Measurements from ENCODE around the gene PARD3. TPM values are rescaled to one million over a fixed set of nuclear protein-coding genes. Genes with fewer than 3 reads are reported as not detected.

PARD3 gene
- total and polyA plus RNA-seq, 4 experiments from 2014 or later = 0.13 to 0.25 TPM; not detected in 2

- Mint-ChIP-seq H3K27ac (no peak overlapping the region), H3K36me3 (no peaks in the 10 kb centered on the region), H3K9me3 (peaks cover 0 to 22% (median 13%) of the 10 kb centered on the region in 8 donors), H3K4me1 (no peaks in the 10 kb centered on the region), H3K27me3 (peaks cover 1 to 2% of the 10 kb centered on the region in 2 donors), H3K4me3 (no peak overlapping the region)
- Histone ChIP-seq H3K27me3 (ENCODE audit: insufficient read depth, low read length) (no peaks in the 10 kb centered on the region), H3K36me3 (ENCODE audit: insufficient read depth, low read length) (no peaks in the 10 kb centered on the region), H3K27ac (ENCODE audit: low read depth, low read length) (no peak overlapping the region), H3K4me1 (ENCODE audit: insufficient read depth, low read length) (no peaks in the 10 kb centered on the region), H3K9me3 (ENCODE audit: control insufficient read depth in 1 of 2, low read length in 2 of 2) (no peaks in the 10 kb centered on the region), H3K4me3 (ENCODE audit: low read length in 2 of 2) (no peak overlapping the region)
- ChIA-PET POLR2A (ENCODE audit: partially characterized antibody) (no interaction called here), CTCF (ENCODE audit: partially characterized antibody) (no interaction called here)
- no peak for DNase-seq
- intact Hi-C loops (cut with micrococcal nuclease) = no loop called here
Observed at GRCh38 chr10:34088208-34088794, 726.8 kb downstream of the PARD3 start.

GRCh38 chr10:34087095-34087418 is 728.0 kb downstream of the PARD3 start:
- DNase-seq = no peak
- H3K4me3 ChIP-seq (ENCODE audit: low read length in 2 of 2) = no peak overlapping the region
- ChIA-PET CTCF (ENCODE audit: partially characterized antibody) (no interaction called here), POLR2A (ENCODE audit: partially characterized antibody) (no interaction called here)
- H3K9me3 ChIP-seq (ENCODE audit: control insufficient read depth in 1 of 2, low read length in 2 of 2) = no peaks in the 10 kb centered on the region
- H3K27me3 Mint-ChIP-seq = peaks cover 1 to 2% of the 10 kb centered on the region in 2 donors
- no peak overlapping the region for H3K27ac ChIP-seq (ENCODE audit: low read depth, low read length)
- no peak overlapping the region for H3K4me3 Mint-ChIP-seq
- H3K36me3 ChIP-seq (ENCODE audit: insufficient read depth, low read length) = no peaks in the 10 kb centered on the region
- no peak overlapping the region for H3K27ac Mint-ChIP-seq
- H3K4me1 Mint-ChIP-seq = no peaks in the 10 kb centered on the region
- intact Hi-C loops (cut with micrococcal nuclease) = no loop called here
- H3K27me3 ChIP-seq (ENCODE audit: insufficient read depth, low read length) = no peaks in the 10 kb centered on the region
- no peaks in the 10 kb centered on the region for H3K36me3 Mint-ChIP-seq
- no peaks in the 10 kb centered on the region for H3K4me1 ChIP-seq (ENCODE audit: insufficient read depth, low read length)
- peaks cover 0 to 17% (median 10%) of the 10 kb centered on the region in 8 donors for H3K9me3 Mint-ChIP-seq

GRCh38 chr10:34083567-34083966 is 731.5 kb downstream of the PARD3 start:
- Mint-ChIP-seq H3K27me3 (peaks cover 0 to 1% of the 10 kb centered on the region in 2 donors), H3K4me1 (no peaks in the 10 kb centered on the region), H3K36me3 (no peaks in the 10 kb centered on the region), H3K4me3 (no peak overlapping the region), H3K27ac (no peak overlapping the region), H3K9me3 (peaks cover 0 to 17% (median 7%) of the 10 kb centered on the region in 8 donors)
- POLR2A ChIA-PET (ENCODE audit: partially characterized antibody) = no interaction called here
- Histone ChIP-seq H3K4me1 (ENCODE audit: insufficient read depth, low read length) (no peaks in the 10 kb centered on the region), H3K27me3 (ENCODE audit: insufficient read depth, low read length) (no peaks in the 10 kb centered on the region), H3K9me3 (ENCODE audit: control insufficient read depth in 1 of 2, low read length in 2 of 2) (no peaks in the 10 kb centered on the region), H3K27ac (ENCODE audit: low read depth, low read length) (no peak overlapping the region), H3K4me3 (ENCODE audit: low read length in 2 of 2) (no peak overlapping the region), H3K36me3 (ENCODE audit: insufficient read depth, low read length) (no peaks in the 10 kb centered on the region)
- intact Hi-C loops (cut with micrococcal nuclease) = no loop called here
- no peak for DNase-seq
- CTCF ChIA-PET (ENCODE audit: partially characterized antibody) = no interaction called here

GRCh38 chr10:34081948-34082347 is 733.1 kb downstream of the PARD3 start:
- Mint-ChIP-seq H3K4me1 (no peaks in the 10 kb centered on the region), H3K9me3 (peaks cover 3 to 13% (median 10%) of the 10 kb centered on the region in 8 donors), H3K27ac (no peak overlapping the region), H3K4me3 (no peak overlapping the region), H3K36me3 (no peaks in the 10 kb centered on the region), H3K27me3 (peaks cover 0 to 1% of the 10 kb centered on the region in 2 donors)
- CTCF ChIA-PET (ENCODE audit: partially characterized antibody) = no interaction called here
- Histone ChIP-seq H3K9me3 (ENCODE audit: control insufficient read depth in 1 of 2, low read length in 2 of 2) (no peaks in the 10 kb centered on the region), H3K4me3 (ENCODE audit: low read length in 2 of 2) (no peak overlapping the region), H3K27me3 (ENCODE audit: insufficient read depth, low read length) (no peaks in the 10 kb centered on the region), H3K27ac (ENCODE audit: low read depth, low read length) (no peak overlapping the region), H3K4me1 (ENCODE audit: insufficient read depth, low read length) (no peaks in the 10 kb centered on the region), H3K36me3 (ENCODE audit: insufficient read depth, low read length) (no peaks in the 10 kb centered on the region)
- intact Hi-C loops (cut with micrococcal nuclease) = no loop called here
- POLR2A ChIA-PET (ENCODE audit: partially characterized antibody) = no interaction called here
- no peak for DNase-seq

- CTCF ChIA-PET (ENCODE audit: partially characterized antibody) = no interaction called here
- H3K4me3 ChIP-seq (ENCODE audit: low read length in 2 of 2) = no peak overlapping the region
- no peak for DNase-seq
- Mint-ChIP-seq H3K4me3 (no peak overlapping the region), H3K36me3 (no peaks in the 10 kb centered on the region), H3K27ac (no peak overlapping the region), H3K27me3 (peaks cover 0 to 1% of the 10 kb centered on the region in 2 donors), H3K9me3 (peaks cover 3 to 13% (median 9%) of the 10 kb centered on the region in 8 donors), H3K4me1 (no peaks in the 10 kb centered on the region)
- intact Hi-C loops (cut with micrococcal nuclease) = no loop called here
- H3K27me3 ChIP-seq (ENCODE audit: insufficient read depth, low read length) = no peaks in the 10 kb centered on the region
- H3K27ac ChIP-seq (ENCODE audit: low read depth, low read length) = no peak overlapping the region
- H3K4me1 ChIP-seq (ENCODE audit: insufficient read depth, low read length) = no peaks in the 10 kb centered on the region
- no peaks in the 10 kb centered on the region for H3K9me3 ChIP-seq (ENCODE audit: control insufficient read depth in 1 of 2, low read length in 2 of 2)
- H3K36me3 ChIP-seq (ENCODE audit: insufficient read depth, low read length) = no peaks in the 10 kb centered on the region
- POLR2A ChIA-PET (ENCODE audit: partially characterized antibody) = no interaction called here
Observed at GRCh38 chr10:34081347-34081743, 733.8 kb downstream of the PARD3 start.

GRCh38 chr10:34080485-34081346 is 734.4 kb downstream of the PARD3 start:
- peaks cover 0 to 1% of the 10 kb centered on the region in 2 donors for H3K27me3 Mint-ChIP-seq
- intact Hi-C loops (cut with micrococcal nuclease) = no loop called here
- H3K27ac Mint-ChIP-seq = no peak overlapping the region
- H3K27me3 ChIP-seq (ENCODE audit: insufficient read depth, low read length) = no peaks in the 10 kb centered on the region
- no peaks in the 10 kb centered on the region for H3K4me1 ChIP-seq (ENCODE audit: insufficient read depth, low read length)
- DNase-seq = no peak
- no peaks in the 10 kb centered on the region for H3K36me3 ChIP-seq (ENCODE audit: insufficient read depth, low read length)
- no peak overlapping the region for H3K4me3 Mint-ChIP-seq
- no peaks in the 10 kb centered on the region for H3K36me3 Mint-ChIP-seq
- H3K4me1 Mint-ChIP-seq = no peaks in the 10 kb centered on the region
- no peaks in the 10 kb centered on the region for H3K9me3 ChIP-seq (ENCODE audit: control insufficient read depth in 1 of 2, low read length in 2 of 2)
- CTCF ChIA-PET (ENCODE audit: partially characterized antibody) = no interaction called here
- POLR2A ChIA-PET (ENCODE audit: partially characterized antibody) = no interaction called here
- no peak overlapping the region for H3K27ac ChIP-seq (ENCODE audit: low read depth, low read length)
- H3K9me3 Mint-ChIP-seq = peaks cover 3 to 13% (median 7%) of the 10 kb centered on the region in 8 donors
- no peak overlapping the region for H3K4me3 ChIP-seq (ENCODE audit: low read length in 2 of 2)

GRCh38 chr10:34079702-34080484 is 735.2 kb downstream of the PARD3 start:
- Mint-ChIP-seq H3K4me1 (no peaks in the 10 kb centered on the region), H3K27ac (no peak overlapping the region), H3K36me3 (no peaks in the 10 kb centered on the region), H3K4me3 (no peak overlapping the region), H3K27me3 (peaks cover 0 to 1% of the 10 kb centered on the region in 2 donors), H3K9me3 (peaks cover 3 to 18% (median 7%) of the 10 kb centered on the region in 8 donors)
- ChIA-PET CTCF (ENCODE audit: partially characterized antibody) (no interaction called here), POLR2A (ENCODE audit: partially characterized antibody) (no interaction called here)
- no peak for DNase-seq
- no peak overlapping the region for H3K27ac ChIP-seq (ENCODE audit: low read depth, low read length)
- intact Hi-C loops (cut with micrococcal nuclease) = no loop called here
- H3K4me1 ChIP-seq (ENCODE audit: insufficient read depth, low read length) = no peaks in the 10 kb centered on the region
- H3K27me3 ChIP-seq (ENCODE audit: insufficient read depth, low read length) = no peaks in the 10 kb centered on the region
- no peaks in the 10 kb centered on the region for H3K36me3 ChIP-seq (ENCODE audit: insufficient read depth, low read length)
- H3K9me3 ChIP-seq (ENCODE audit: control insufficient read depth in 1 of 2, low read length in 2 of 2) = no peaks in the 10 kb centered on the region
- no peak overlapping the region for H3K4me3 ChIP-seq (ENCODE audit: low read length in 2 of 2)

Data from CD4-positive, alpha-beta memory T cell (primary cell).